Measurements from ENCODE around the gene DHX29. TPM values are rescaled to one million over a fixed set of nuclear protein-coding genes. Genes with fewer than 3 reads are reported as not detected.
A peak's percentile ranks its signal among the peaks of the same experiment; 100 is the strongest.

DHX29 gene
- total RNA-seq, 1 experiment from 2014 or later: 21.8 TPM

DNA sequence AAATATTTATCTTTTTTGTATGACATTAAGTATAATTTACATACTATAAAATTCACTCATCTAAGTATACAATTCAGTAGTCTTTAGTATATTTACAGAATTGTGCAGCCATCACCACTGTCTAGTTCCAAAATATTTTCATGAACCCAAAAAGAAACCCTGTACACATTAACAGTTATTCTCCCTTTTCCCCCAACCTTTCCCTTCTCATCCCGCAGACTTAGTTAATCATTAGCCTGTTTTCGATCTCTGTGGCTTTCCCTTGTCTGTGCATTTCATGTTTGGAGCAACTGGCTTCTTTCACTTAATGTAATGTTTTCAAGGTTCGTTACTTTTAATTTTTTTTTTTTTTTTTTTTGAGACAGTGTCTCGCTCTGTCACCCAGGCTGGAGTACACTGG, 37.8 kb upstream of the DHX29 start:
- Mint-ChIP-seq H3K4me3 (ENCODE audit: unreplicated experiment) (no peak overlapping the region), H3K27me3 (ENCODE audit: insufficient read depth, unreplicated experiment) (no peaks in the 10 kb centered on the region), H3K27ac (ENCODE audit: low read depth, unreplicated experiment) (no peak overlapping the region), H3K9me3 (ENCODE audit: unreplicated experiment) (no peaks in the 10 kb centered on the region), H3K4me1 (ENCODE audit: insufficient read depth, unreplicated experiment) (no peaks in the 10 kb centered on the region), H3K36me3 (ENCODE audit: insufficient read depth, unreplicated experiment) (peaks cover 85% of the 10 kb centered on the region)
- TF ChIP-seq, protein P1, sequence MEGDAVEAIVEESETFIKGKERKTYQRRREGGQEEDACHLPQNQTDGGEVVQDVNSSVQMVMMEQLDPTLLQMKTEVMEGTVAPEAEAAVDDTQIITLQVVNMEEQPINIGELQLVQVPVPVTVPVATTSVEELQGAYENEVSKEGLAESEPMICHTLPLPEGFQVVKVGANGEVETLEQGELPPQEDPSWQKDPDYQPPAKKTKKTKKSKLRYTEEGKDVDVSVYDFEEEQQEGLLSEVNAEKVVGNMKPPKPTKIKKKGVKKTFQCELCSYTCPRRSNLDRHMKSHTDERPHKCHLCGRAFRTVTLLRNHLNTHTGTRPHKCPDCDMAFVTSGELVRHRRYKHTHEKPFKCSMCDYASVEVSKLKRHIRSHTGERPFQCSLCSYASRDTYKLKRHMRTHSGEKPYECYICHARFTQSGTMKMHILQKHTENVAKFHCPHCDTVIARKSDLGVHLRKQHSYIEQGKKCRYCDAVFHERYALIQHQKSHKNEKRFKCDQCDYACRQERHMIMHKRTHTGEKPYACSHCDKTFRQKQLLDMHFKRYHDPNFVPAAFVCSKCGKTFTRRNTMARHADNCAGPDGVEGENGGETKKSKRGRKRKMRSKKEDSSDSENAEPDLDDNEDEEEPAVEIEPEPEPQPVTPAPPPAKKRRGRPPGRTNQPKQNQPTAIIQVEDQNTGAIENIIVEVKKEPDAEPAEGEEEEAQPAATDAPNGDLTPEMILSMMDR (IDR thresholded peaks at IDR 0.05; ENCODE audit: unreplicated experiment): no peak
- DNase-seq (ENCODE audit: unreplicated experiment): no peak
- no TSS peak for BruUV-seq (replicated peaks)
- CTCF ChIA-PET: interaction anchor here (0.5 kb wide), 1 partner anchor 657 kb away, joined by 4 read pairs; no protein-coding TSS in a partner anchor
- POLR2A ChIA-PET: no interaction called here
- intact Hi-C loops (cut with micrococcal nuclease): loop anchor here (2.0 kb wide), 1 partner anchor 61 kb away; no protein-coding TSS in a partner anchor

DNA sequence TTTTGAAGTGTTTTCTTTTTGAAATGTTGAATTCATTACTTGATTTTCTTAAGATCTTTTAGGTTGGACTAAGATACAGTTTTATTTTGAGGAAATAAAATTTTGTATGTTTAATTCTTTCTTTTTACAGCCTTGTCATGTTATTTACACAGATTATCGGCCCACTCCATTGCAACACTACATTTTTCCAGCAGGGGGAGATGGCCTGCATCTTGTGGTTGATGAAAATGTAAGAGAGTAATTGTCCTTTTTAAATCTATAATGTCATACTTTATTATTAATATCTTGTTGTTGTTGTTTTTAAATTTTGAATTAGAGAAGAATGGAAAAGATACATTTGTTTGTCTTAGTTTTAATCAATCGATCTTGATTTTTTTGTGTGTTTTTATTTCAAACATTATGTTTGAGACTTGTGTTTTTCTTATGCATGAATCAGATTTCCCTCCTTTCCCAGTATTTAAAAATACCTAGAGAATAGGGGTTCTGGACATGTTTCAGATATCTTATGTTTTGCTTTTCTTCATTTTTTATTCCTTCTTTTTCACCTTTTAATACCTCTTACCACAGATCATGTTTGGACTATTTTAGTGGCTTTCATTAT, 37.0 kb upstream of the DHX29 start:
- H3K27me3 Mint-ChIP-seq (ENCODE audit: insufficient read depth, unreplicated experiment): no peaks in the 10 kb centered on the region
- ChIA-PET CTCF (interaction anchor here (0.6 to 2.6 kb wide), 8 partner anchors 23 to 985 kb away, joined by 3 to 12 read pairs (median 3); no protein-coding TSS in a partner anchor), POLR2A (no interaction called here)
- BruUV-seq (replicated peaks): no TSS peak
- H3K36me3 Mint-ChIP-seq (ENCODE audit: insufficient read depth, unreplicated experiment): peaks cover 77% of the 10 kb centered on the region
- H3K9me3 Mint-ChIP-seq (ENCODE audit: unreplicated experiment): no peaks in the 10 kb centered on the region
- TF ChIP-seq, protein P1 (IDR thresholded peaks at IDR 0.05; ENCODE audit: unreplicated experiment): peak; percentile 52
- H3K4me3 Mint-ChIP-seq (ENCODE audit: unreplicated experiment): no peak overlapping the region
- peak; percentile 70 for DNase-seq (ENCODE audit: unreplicated experiment)
- intact Hi-C loops (cut with micrococcal nuclease): loop anchor here (1.0 to 2.0 kb wide), 2 partner anchors 62 to 347 kb away; no protein-coding TSS in a partner anchor
- H3K4me1 Mint-ChIP-seq (ENCODE audit: insufficient read depth, unreplicated experiment): no peaks in the 10 kb centered on the region
- peak overlapping the region; percentile 66 for H3K27ac Mint-ChIP-seq (ENCODE audit: low read depth, unreplicated experiment)

DNA sequence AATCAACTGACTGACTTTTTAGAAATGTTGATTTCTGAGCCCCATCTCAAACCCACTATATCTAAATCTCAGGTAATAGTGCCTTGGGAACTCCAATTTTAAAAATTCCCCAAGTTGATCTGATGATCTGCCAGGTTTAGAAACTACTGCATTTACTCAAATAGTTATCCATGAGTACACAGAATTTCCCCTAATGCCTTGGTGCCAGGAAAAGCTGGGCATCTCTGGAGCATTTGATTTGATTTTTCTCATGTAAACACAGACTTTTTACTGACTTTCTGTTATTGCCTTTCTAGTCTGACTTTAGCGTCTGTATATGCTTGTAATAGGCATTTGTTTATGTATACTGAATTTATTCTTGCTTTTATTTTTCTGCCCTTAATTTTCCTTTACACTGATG, 36.1 kb upstream of the DHX29 start:
- Mint-ChIP-seq H3K27ac (ENCODE audit: low read depth, unreplicated experiment) (peak overlapping the region; percentile 66), H3K4me3 (ENCODE audit: unreplicated experiment) (no peak overlapping the region), H3K4me1 (ENCODE audit: insufficient read depth, unreplicated experiment) (no peaks in the 10 kb centered on the region), H3K9me3 (ENCODE audit: unreplicated experiment) (no peaks in the 10 kb centered on the region), H3K36me3 (ENCODE audit: insufficient read depth, unreplicated experiment) (peaks cover 68% of the 10 kb centered on the region), H3K27me3 (ENCODE audit: insufficient read depth, unreplicated experiment) (no peaks in the 10 kb centered on the region)
- POLR2A ChIA-PET: no interaction called here
- intact Hi-C loops (cut with micrococcal nuclease): loop anchor here (1.0 to 2.0 kb wide), 2 partner anchors 63 to 348 kb away; no protein-coding TSS in a partner anchor
- TF ChIP-seq, protein P1 (IDR thresholded peaks at IDR 0.05; ENCODE audit: unreplicated experiment): no peak
- DNase-seq (ENCODE audit: unreplicated experiment): no peak
- no TSS peak for BruUV-seq (replicated peaks)
- CTCF ChIA-PET: interaction anchor here (0.6 to 2.6 kb wide), 14 partner anchors 16 to 986 kb away, joined by 3 to 12 read pairs (median 3); no protein-coding TSS in a partner anchor

DNA sequence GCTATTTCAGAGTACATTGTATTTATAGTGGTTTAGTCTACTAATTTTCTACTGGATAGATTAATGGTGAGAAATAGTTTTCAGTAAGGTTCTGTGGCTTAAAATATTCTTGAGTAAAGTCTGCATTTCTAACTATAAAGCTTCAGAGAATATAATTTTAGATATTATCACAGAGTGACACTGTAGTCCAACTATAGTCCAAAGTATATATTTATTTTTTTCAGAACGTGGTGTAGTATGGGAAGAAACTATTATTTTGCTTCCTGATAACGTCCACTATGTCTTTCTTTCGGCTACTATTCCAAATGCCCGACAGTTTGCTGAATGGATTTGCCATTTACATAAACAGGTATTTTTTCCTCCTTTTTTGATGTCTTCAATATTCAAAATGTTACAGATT, 35.6 kb upstream of the DHX29 start:
- TF ChIP-seq, protein P1 (IDR thresholded peaks at IDR 0.05; ENCODE audit: unreplicated experiment): no peak
- H3K4me1 Mint-ChIP-seq (ENCODE audit: insufficient read depth, unreplicated experiment): peaks cover 4% of the 10 kb centered on the region
- H3K4me3 Mint-ChIP-seq (ENCODE audit: unreplicated experiment): no peak overlapping the region
- no peaks in the 10 kb centered on the region for H3K27me3 Mint-ChIP-seq (ENCODE audit: insufficient read depth, unreplicated experiment)
- H3K27ac Mint-ChIP-seq (ENCODE audit: low read depth, unreplicated experiment): no peak overlapping the region
- H3K36me3 Mint-ChIP-seq (ENCODE audit: insufficient read depth, unreplicated experiment): peaks cover 63% of the 10 kb centered on the region
- DNase-seq (ENCODE audit: unreplicated experiment): no peak
- ChIA-PET CTCF (interaction anchor here (0.6 to 2.6 kb wide), 6 partner anchors 17 to 431 kb away, joined by 3 to 12 read pairs (median 3); no protein-coding TSS in a partner anchor), POLR2A (no interaction called here)
- intact Hi-C loops (cut with micrococcal nuclease): no loop called here
- no TSS peak for BruUV-seq (replicated peaks)
- H3K9me3 Mint-ChIP-seq (ENCODE audit: unreplicated experiment): no peaks in the 10 kb centered on the region
